RWPE2 (cell line): Measurements from ENCODE around the gene BIRC7.
A peak's percentile ranks its signal among the peaks of the same experiment; 100 is the strongest.

Source experiments
- ATAC-seq: fragments of 200-7000 bp; cut with Tn5 transposase; 3 replicates; pipeline ENCODE4 v1.9.1; 2021; ENCODE audit warnings: low read depth
- DNase-seq: peaks from one replicate; pipeline ENCODE4 v3.0.0-alpha.2; 2020; ENCODE audit warnings: low spot score
- H3K27ac ChIP-seq: fragments of 450-650 bp; 2 replicates; pipeline ENCODE4 v1.5.1; 2017; ENCODE audit warnings: mild to moderate bottlenecking; ENCODE audit not compliant: poor library complexity, severe bottlenecking
- H3K27me3 ChIP-seq: fragments of 250-450 bp; sonication (Bioruptor Pico); 2 replicates; pipeline ENCODE4 v1.5.1; 2021; ENCODE audit warnings: mild to moderate bottlenecking, moderate library complexity; ENCODE audit not compliant: insufficient read depth, poor library complexity, severe bottlenecking
- H3K36me3 ChIP-seq: fragments of 250-450 bp; sonication (Bioruptor Pico); 2 replicates; pipeline ENCODE4 v1.5.1; 2020; ENCODE audit warnings: low read depth, mild to moderate bottlenecking, moderate library complexity
- H3K4me1 ChIP-seq: fragments of 250-450 bp; sonication (Bioruptor Pico); 2 replicates; pipeline ENCODE4 v1.5.1; 2021; ENCODE audit warnings: mild to moderate bottlenecking, moderate library complexity; ENCODE audit not compliant: insufficient read depth, poor library complexity, severe bottlenecking
- H3K4me3 ChIP-seq: fragments of 250-450 bp; sonication (Bioruptor Pico); 2 replicates; pipeline ENCODE4 v1.5.1; 2021; ENCODE audit warnings: mild to moderate bottlenecking, moderate library complexity; ENCODE audit not compliant: severe bottlenecking
- H3K9me3 ChIP-seq: fragments of 250-450 bp; sonication (Bioruptor Pico); 2 replicates; pipeline ENCODE4 v1.5.1; 2021; ENCODE audit warnings: mild to moderate bottlenecking, moderate library complexity; ENCODE audit not compliant: severe bottlenecking
- CTCF ChIP-seq: fragments of 450-650 bp; IDR thresholded peaks from one replicate; pipeline ENCODE4 v1.5.1; 2017; ENCODE audit warnings: mild to moderate bottlenecking, moderate library complexity; ENCODE audit not compliant: poor library complexity, severe bottlenecking

Gene BIRC7

DNA sequence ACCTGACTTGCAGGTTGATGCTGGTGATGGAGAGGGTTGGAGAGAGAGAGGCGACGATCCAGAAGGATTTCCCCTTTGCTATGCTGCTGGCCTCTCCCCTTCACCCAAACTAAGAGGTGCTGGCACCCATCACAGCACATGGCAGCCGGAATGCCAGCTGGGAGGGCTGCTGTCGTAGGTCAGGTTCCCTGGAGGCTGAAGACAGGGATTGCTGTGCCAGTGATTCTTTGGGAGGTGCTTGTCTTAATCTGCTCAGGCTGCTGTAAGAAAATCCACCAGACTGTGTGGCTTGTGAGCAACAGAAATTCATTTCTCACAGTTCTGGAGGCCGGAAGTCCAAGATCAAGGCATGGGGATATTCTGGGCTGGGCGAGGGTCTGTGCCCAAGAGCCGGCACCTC is 32.6 kb downstream of the BIRC7 start:
- H3K4me3 ChIP-seq: no peak overlapping the region
- no peaks in the 10 kb centered on the region for H3K9me3 ChIP-seq
- no peak for ATAC-seq
- peaks cover 3% of the 10 kb centered on the region for H3K4me1 ChIP-seq
- no peak for TF ChIP-seq CTCF
- no peak for DNase-seq
- H3K27me3 ChIP-seq: peaks cover 7% of the 10 kb centered on the region
- H3K27ac ChIP-seq: no peak overlapping the region
- no peaks in the 10 kb centered on the region for H3K36me3 ChIP-seq

- no peak overlapping the region for H3K4me3 ChIP-seq
- no peaks in the 10 kb centered on the region for H3K36me3 ChIP-seq
- H3K4me1 ChIP-seq: peaks cover 6% of the 10 kb centered on the region
- H3K9me3 ChIP-seq: no peaks in the 10 kb centered on the region
- no peak for DNase-seq
- peaks cover 3% of the 10 kb centered on the region for H3K27me3 ChIP-seq
- H3K27ac ChIP-seq: no peak overlapping the region
- 0 out of 3 replicates have a peak, but pooled peaks have one; percentile 8 for ATAC-seq
- no peak for TF ChIP-seq CTCF
Observed at GRCh38 chr20:63268671-63269439, 33.1 kb downstream of the BIRC7 start.

DNA sequence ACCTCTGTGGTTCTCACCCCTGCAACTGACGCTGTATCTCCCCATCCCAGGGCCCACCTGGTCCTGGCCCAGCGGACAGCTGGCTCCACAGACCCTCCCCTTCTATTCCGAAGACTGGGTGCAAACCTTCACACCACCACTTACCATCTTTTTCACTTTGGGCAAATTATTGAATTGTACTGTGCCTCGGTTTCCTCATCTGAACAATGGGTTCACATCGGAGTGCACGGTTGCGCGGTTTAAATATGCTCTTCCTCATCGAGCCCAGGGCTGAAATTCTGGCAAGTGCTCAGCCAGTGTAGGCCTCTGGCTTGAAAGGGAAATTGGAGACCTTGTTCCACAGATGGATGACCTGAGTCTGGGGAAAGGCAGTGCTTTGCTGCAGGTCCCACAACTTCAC is 34.0 kb downstream of the BIRC7 start:
- TF ChIP-seq CTCF: no peak
- Histone ChIP-seq H3K27ac (no peak overlapping the region), H3K9me3 (no peaks in the 10 kb centered on the region), H3K36me3 (peaks cover 5% of the 10 kb centered on the region), H3K27me3 (no peaks in the 10 kb centered on the region), H3K4me1 (peaks cover 9% of the 10 kb centered on the region), H3K4me3 (no peak overlapping the region)
- DNase-seq (no peak), ATAC-seq (no peak)

GRCh38 chr20:63270606-63271325 is 35.1 kb downstream of the BIRC7 start:
- H3K4me1 ChIP-seq: peaks cover 9% of the 10 kb centered on the region
- no peak overlapping the region for H3K27ac ChIP-seq
- no peaks in the 10 kb centered on the region for H3K27me3 ChIP-seq
- no peak for ATAC-seq
- DNase-seq: no peak
- H3K4me3 ChIP-seq: no peak overlapping the region
- H3K9me3 ChIP-seq: no peaks in the 10 kb centered on the region
- no peak for TF ChIP-seq CTCF
- H3K36me3 ChIP-seq: peaks cover 15% of the 10 kb centered on the region
